22Rv1 (cell line): ENCODE data around the gene CD6.

Experiments
- H3K27ac ChIP-seq: fragments of 450-650 bp; 2 replicates; pipeline ENCODE4 v1.5.1; 2017
- ZFX ChIP-seq: fragments of 450-650 bp; IDR thresholded peaks from 2 replicates; pipeline ENCODE4 v1.6.1; 2017; ENCODE audit warnings: antibody characterized with exemption, borderline replicate concordance
- TF ChIP-seq, protein P1 (sequence below): fragments of 450-650 bp; IDR thresholded peaks from 2 replicates; pipeline ENCODE4 v1.5.1; 2017; ENCODE audit warnings: mild to moderate bottlenecking

CD6 gene

DNA sequence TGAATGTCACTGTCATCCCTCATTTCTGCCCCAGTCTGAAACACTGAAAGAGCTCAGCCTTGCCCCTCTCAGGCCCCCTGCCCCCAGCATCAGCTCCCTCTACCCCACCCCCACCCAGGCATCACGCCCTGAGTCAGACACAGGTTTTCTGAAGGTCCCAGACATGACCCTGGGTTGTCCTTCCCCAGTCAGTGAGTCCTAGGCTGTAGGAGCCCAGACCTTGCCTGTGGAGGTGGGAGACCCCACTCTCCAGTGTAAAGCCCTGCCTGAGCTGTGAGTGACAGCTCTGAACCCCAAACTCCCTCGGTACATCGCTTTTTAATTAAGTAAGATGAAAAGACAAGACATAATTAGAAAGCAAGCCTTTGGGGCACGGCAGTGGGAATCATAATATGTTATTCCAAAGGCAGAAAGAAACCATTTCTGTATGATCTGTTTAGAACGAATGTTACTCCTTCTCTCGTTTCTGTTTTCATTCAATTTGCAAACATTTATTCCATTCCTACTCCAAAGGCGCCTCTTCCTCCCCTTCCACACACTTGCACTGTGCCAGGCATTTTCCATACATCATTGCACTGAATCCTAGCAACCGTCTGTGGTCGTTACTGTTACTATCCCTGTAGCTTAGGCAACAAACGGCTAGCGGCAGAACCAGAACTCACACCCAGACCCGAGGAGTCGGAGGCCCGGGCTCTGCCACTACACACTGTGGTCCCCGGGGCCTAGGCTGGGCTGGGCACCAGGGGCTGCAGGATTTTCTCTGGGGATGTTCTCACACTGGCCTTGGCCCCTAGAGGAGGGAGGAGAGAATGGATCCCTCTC is 63.4 kb downstream of the CD6 start:
- peak overlapping the region; percentile 85 for H3K27ac ChIP-seq
- TF ChIP-seq, protein P1, sequence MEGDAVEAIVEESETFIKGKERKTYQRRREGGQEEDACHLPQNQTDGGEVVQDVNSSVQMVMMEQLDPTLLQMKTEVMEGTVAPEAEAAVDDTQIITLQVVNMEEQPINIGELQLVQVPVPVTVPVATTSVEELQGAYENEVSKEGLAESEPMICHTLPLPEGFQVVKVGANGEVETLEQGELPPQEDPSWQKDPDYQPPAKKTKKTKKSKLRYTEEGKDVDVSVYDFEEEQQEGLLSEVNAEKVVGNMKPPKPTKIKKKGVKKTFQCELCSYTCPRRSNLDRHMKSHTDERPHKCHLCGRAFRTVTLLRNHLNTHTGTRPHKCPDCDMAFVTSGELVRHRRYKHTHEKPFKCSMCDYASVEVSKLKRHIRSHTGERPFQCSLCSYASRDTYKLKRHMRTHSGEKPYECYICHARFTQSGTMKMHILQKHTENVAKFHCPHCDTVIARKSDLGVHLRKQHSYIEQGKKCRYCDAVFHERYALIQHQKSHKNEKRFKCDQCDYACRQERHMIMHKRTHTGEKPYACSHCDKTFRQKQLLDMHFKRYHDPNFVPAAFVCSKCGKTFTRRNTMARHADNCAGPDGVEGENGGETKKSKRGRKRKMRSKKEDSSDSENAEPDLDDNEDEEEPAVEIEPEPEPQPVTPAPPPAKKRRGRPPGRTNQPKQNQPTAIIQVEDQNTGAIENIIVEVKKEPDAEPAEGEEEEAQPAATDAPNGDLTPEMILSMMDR: no peak
- no peak for TF ChIP-seq ZFX

DNA sequence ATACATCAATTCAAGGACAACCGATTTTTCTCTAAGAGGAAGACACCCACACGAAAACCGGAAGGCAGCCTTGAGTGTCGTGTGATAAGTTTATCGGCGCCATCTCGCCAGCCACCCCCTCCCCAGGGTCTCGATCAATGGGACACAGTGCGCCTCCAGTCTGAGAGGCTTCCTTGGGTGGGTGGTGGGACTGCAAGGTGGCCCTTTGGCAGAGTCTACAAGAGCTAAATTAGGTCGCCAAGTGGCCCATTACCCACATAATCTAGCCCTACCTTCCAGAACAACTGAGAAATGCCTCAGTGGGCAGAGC is 64.0 kb downstream of the CD6 start:
- no peak for TF ChIP-seq ZFX
- TF ChIP-seq, protein P1: no peak
- peak overlapping the region; percentile 85; the same call in 1 of the 2 replicates for H3K27ac ChIP-seq

DNA sequence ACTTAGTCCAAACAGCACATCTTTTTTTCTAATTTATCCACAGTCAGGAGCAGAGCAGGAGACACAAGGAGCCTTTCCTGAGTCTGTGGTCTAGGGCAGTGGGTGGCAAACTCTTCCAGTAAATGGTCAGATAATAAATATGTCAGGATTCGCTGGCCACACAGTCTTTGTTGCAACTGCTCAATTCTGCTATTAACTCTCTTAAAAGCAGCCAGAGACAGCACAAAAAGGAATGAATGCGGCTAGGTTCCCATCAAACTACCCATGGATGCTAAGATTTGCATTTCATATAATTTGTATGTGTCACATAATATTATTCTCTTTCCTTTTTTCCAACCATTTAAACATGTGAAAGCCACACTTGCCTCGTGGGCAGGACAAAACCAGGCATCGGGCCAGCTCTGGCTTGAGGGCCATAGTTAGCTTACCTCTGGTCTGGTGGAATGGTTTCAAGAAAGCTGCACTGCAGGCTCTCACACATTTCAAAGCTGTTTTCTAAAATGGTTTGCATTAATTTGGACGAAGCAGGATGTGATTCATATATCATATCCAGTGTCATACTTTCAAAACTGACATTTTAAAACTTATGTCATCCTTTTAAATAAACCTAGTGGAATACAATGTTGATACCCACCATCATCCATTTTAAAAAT is 66.1 kb downstream of the CD6 start:
- TF ChIP-seq, protein P1: no peak
- no peak for TF ChIP-seq ZFX
- no peak overlapping the region for H3K27ac ChIP-seq

DNA sequence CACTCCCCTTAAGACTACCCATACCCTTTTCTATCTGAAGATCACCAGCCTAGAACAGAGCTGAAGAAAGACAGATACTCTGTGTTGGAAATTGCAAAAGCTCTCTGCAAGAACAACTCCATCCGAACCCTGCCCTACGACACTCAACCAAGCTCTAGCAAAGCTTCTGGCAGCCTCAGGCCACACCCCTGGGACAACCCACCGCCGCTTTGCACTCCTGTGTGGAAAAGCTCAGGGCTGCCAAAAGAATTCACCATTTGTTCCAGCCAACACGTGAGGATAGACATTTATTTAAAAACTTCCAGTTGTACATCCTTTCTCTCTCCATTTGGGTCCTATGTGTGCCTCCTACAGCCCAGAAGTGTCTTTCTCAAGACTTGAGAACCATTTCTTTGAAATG is 68.4 kb downstream of the CD6 start:
- TF ChIP-seq, protein P1: no peak
- no peak for TF ChIP-seq ZFX
- peak overlapping the region; percentile 89 for H3K27ac ChIP-seq

DNA sequence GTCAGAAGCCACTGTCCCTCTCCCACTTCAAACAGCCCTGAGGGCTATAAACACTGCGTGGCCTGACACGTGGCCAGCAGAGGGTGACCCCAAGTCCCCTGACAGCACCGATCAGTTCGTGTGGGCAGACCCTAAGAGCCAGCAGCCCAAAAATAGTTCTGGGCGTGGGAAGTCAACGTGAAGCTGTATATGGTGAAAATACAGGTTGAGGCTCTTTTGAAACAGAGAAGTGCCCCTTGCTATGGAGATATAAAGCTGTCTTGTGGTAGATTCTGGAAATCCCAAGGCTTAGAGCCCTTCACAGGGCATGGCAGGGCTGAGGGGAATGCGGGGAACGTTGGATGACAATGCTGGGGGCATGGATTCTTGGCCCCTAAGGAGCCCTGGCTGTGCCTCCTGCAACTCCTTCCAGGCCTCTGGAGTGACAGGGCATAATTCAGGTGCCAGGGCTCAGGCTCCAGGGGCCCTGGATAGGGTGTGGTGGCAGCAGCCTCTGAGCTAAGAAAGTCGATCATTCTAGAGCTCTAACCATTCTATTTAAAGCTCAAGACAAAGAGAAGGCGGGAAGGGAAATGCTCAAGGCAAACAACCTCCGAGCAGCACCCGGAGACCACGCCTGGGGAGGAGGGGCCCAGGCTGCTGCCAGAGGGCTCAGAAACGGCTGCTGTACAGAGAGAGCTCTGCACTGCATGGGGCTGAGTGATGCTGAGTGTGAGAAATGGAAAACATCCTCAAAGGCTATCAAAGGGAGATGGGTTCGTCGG is 70.5 kb downstream of the CD6 start:
- H3K27ac ChIP-seq: peak overlapping the region; percentile 89

DNA sequence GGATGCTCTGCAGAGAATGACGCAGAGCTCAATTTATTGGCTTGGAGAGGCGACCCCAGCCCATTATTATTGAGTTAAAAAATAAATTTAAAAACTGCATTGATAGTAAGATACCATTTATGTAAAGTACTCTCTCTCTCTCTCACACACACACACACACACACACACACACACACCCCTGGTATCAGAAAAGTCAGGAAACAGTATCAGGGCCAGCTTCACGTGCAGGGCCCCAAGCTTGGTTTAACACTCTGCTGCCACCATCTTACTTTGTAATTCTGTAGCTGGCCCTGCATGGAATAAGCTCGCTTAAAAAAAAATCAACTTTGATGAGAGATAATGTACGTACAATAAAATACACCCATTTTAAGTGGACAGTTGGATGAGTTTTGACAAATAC is 71.1 kb downstream of the CD6 start:
- H3K27ac ChIP-seq: peak overlapping the region; percentile 89
- TF ChIP-seq, protein P1: no peak
- no peak for TF ChIP-seq ZFX

More for the DNA sequence above, 70.5 kb downstream of the CD6 start:
- TF ChIP-seq, protein P1: no peak
- TF ChIP-seq ZFX: no peak
